HEK293T (cell line): ENCODE measurements around the gene EYS.

Experiments used
- CTCF ChIA-PET: fragments of 350-600 bp; formaldehyde crosslinking; extraction: SDS; loops from one replicate; lab custom pipeline; 2021; ENCODE audit warnings: antibody characterized with exemption, inconsistent platforms; lab: Yijun Ruan, JAX
- POLR2A ChIA-PET: fragments of 350-600 bp; formaldehyde crosslinking; extraction: SDS; loops from one replicate; lab custom pipeline; 2020; ENCODE audit warnings: antibody characterized with exemption, inconsistent platforms; lab: Yijun Ruan, JAX
- DNase-seq: peaks from one replicate; pipeline ENCODE4 v3.0.0; 2012; ENCODE audit warnings: mixed read lengths; ENCODE audit errors: extremely low spot score
- ARNT ChIP-seq: fragments of 450-650 bp; IDR thresholded peaks from 2 replicates; pipeline ENCODE4 v1.6.1; 2017; ENCODE audit warnings: mild to moderate bottlenecking
- BHLHE40 ChIP-seq: fragments of 450-650 bp; IDR thresholded peaks from 2 replicates; pipeline ENCODE4 v1.6.1; 2016; ENCODE audit warnings: mild to moderate bottlenecking, moderate library complexity, borderline replicate concordance
- CTBP1 ChIP-seq: fragments of 450-650 bp; IDR thresholded peaks from 2 replicates; pipeline ENCODE4 v1.6.1; 2016; ENCODE audit warnings: borderline replicate concordance
- ELF4 ChIP-seq: fragments of 450-650 bp; IDR thresholded peaks from 2 replicates; pipeline ENCODE4 v1.6.1; 2017; ENCODE audit warnings: antibody characterized with exemption
- FOXA1 ChIP-seq: fragments of 450-650 bp; IDR thresholded peaks from 2 replicates; pipeline ENCODE4 v1.6.1; 2016; ENCODE audit warnings: mild to moderate bottlenecking
- FOXK2 ChIP-seq: fragments of 450-650 bp; IDR thresholded peaks from 2 replicates; pipeline ENCODE4 v1.6.1; 2016; ENCODE audit warnings: mild to moderate bottlenecking
- FOXM1 ChIP-seq: fragments of 450-650 bp; IDR thresholded peaks from 2 replicates; pipeline ENCODE4 v1.6.1; 2017; ENCODE audit warnings: mild to moderate bottlenecking, borderline replicate concordance
- HDGF ChIP-seq: fragments of 450-650 bp; IDR thresholded peaks from 2 replicates; pipeline ENCODE4 v1.6.1; 2017; ENCODE audit warnings: antibody characterized with exemption, borderline replicate concordance
- L3MBTL2 ChIP-seq: fragments of 450-650 bp; conservative IDR thresholded peaks from 2 replicates; pipeline ENCODE4 v1.6.1; 2016; ENCODE audit warnings: mild to moderate bottlenecking
- LEF1 ChIP-seq: fragments of 450-650 bp; IDR thresholded peaks from 2 replicates; pipeline ENCODE4 v1.6.1; 2017; ENCODE audit warnings: mild to moderate bottlenecking, borderline replicate concordance
- NFRKB ChIP-seq: fragments of 450-650 bp; IDR thresholded peaks from 2 replicates; pipeline ENCODE4 v1.6.1; 2016; ENCODE audit warnings: mild to moderate bottlenecking, moderate library complexity
- PKNOX1 ChIP-seq: fragments of 450-650 bp; IDR thresholded peaks from 2 replicates; pipeline ENCODE4 v1.6.1; 2016
- SP1 ChIP-seq: fragments of 450-650 bp; IDR thresholded peaks from 2 replicates; pipeline ENCODE4 v1.6.1; 2017
- SUZ12 ChIP-seq: fragments of 450-650 bp; IDR thresholded peaks from 2 replicates; pipeline ENCODE4 v1.6.1; 2016; ENCODE audit warnings: mild to moderate bottlenecking
- TARDBP ChIP-seq: fragments of 450-650 bp; IDR thresholded peaks from 2 replicates; pipeline ENCODE4 v1.6.1; 2016
- ZNF384 ChIP-seq: fragments of 450-650 bp; IDR thresholded peaks from 2 replicates; pipeline ENCODE4 v1.6.1; 2016

Gene EYS

GRCh38 chr6:65671922-65672321, 35.1 kb downstream of the EYS start:
- TF ChIP-seq NFRKB (no peak), SUZ12 (no peak), TARDBP (no peak), FOXA1 (no peak)
- CTCF ChIA-PET: no interaction called here
- DNase-seq: no peak
- POLR2A ChIA-PET: no interaction called here

DNA sequence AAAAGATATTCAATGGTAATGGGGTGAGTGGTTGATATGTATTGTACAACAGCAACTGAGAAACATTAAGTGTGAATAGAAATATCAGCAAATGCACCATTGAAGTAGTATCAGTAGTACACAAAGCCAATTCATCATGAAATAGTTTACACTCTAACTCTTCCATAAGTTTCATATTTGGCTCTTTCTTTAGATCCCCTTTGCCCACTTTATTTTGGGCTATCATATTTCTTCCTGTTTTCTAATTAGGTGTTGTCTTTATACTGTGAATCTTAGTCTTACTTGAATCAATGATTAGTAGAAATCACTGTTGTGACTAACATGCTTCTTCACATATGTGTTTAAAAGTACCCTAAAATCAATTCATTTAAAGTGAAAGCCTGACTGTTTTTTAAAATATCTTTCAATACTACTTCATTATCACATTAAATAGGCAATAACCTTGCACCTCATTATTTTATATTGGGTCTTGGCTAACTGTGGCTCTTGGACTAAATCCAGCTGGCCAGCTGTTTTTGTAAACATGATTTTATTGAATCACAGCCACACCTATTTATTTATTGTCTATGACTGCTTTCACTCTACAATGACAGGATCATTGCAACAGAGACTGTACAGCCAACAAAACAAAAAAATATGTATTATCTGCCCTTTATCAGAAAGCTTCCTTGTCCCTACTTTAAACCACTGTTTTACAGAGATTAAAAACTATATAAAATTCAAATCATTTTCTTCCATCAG, 38.9 kb downstream of the EYS start:
- no peak for DNase-seq
- TF ChIP-seq FOXM1 (no peak), ELF4 (no peak), NFRKB (no peak), SP1 (no peak), CTBP1 (no peak), ARNT (no peak), FOXK2 (no peak), SUZ12 (no peak), FOXA1 (no peak), PKNOX1 (no peak), TARDBP (no peak)
- ChIA-PET POLR2A (no interaction called here), CTCF (no interaction called here)

DNA sequence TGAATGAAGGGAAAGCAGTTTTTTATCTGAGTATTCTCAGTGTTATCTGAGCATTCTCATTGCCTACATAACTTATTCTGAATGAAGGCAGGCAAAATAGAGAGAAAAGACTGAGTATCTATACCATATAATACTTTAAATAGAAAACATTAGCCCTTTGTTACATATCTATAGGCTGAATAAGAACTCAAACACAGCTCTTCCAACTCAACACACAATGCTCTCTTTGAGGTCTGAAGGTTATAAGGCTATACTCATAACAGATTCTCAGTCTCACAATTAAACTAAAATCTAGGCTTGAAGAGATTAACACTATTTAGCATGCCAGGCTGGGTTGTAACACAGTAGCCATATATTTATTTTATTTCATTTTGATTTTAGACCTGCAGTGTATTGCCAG, 56.9 kb downstream of the EYS start:
- ChIA-PET POLR2A (no interaction called here), CTCF (no interaction called here)
- TF ChIP-seq FOXA1 (no peak), NFRKB (no peak), CTBP1 (no peak), TARDBP (no peak), SP1 (no peak), ELF4 (no peak), ZNF384 (no peak), FOXK2 (no peak), FOXM1 (no peak), BHLHE40 (no peak), LEF1 (no peak), PKNOX1 (no peak), ARNT (no peak), L3MBTL2 (no peak), HDGF (no peak), SUZ12 (no peak)
- DNase-seq: no peak

DNA sequence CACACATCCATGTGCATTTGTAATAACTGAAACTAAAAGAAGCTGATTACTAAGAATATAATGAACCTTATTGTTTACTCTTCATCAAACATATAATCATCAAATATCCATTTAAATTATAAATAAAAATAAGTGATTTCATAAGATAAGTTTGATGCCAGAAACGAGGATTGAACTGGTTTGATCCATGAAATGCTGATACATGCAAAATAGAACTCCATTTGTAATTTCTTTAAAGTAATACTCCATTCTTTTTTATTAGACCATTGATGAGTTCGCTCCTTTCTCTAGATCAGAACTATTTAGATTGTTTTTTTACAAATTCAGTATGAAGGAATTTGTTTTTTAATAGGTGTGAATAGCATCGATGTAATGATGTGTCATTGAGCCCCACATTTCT, 57.6 kb downstream of the EYS start:
- POLR2A ChIA-PET: no interaction called here
- CTCF ChIA-PET: no interaction called here
- no peak for TF ChIP-seq FOXM1

GRCh38 chr6:65646544-65646943, 60.5 kb downstream of the EYS start:
- no peak for DNase-seq
- ChIA-PET POLR2A (no interaction called here), CTCF (no interaction called here)
- TF ChIP-seq BHLHE40: no peak
- TF ChIP-seq TARDBP: no peak
- TF ChIP-seq ARNT: no peak
- TF ChIP-seq NFRKB: no peak
- no peak for TF ChIP-seq LEF1
- TF ChIP-seq SUZ12: no peak
- no peak for TF ChIP-seq ZNF384
- TF ChIP-seq FOXK2: no peak

More for the DNA sequence above, 57.6 kb downstream of the EYS start:
- DNase-seq: no peak

DNA sequence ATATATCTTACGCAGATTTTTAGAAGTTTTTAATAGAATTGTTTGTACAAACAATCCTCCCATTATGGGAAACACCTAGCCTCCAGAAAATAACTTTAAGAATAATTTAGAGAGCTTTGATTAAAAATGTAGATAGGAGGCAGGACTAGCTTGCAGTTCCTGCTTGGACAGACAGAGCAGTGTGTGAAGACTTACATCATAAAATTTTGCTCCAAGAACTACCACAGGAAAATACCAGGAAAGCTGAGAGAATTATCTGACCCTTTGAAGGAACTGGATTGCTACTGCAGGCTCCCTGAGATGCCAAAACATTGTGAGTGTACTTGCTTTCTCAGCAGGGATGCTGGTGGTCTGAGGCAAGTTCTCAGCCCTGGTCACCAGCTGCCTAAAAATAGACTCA, 64.2 kb downstream of the EYS start:
- no peak for DNase-seq
- ChIA-PET POLR2A (no interaction called here), CTCF (no interaction called here)
- TF ChIP-seq FOXA1 (no peak), TARDBP (no peak), SP1 (no peak), CTBP1 (no peak), SUZ12 (no peak), NFRKB (no peak), PKNOX1 (no peak), ARNT (no peak), FOXK2 (no peak), ELF4 (no peak), BHLHE40 (no peak), LEF1 (no peak), L3MBTL2 (no peak), FOXM1 (no peak), HDGF (no peak), ZNF384 (no peak)
